HCT116 (cell line): ENCODE measurements around the gene TLN1.

Source experiments
- CEBPB ChIP-seq: IDR thresholded peaks from 2 replicates; pipeline ENCODE4 v1.6.1; 2012; ENCODE audit warnings: low read depth
- CTCF ChIP-seq, 3 experiments: fragments of 200-600 bp in 1 of 3; sonication (generic) in 1 of 3; IDR thresholded peaks in 2 of 3; conservative IDR thresholded peaks in 1 of 3; 2 replicates each; pipeline ENCODE4 v1.5.1; 2012 to 2017; ENCODE audit warnings: low read depth in 2 of 3, low read length in 2 of 3, antibody characterized with exemption in 1 of 3, borderline replicate concordance in 1 of 3, control low read depth in 1 of 3, mild to moderate bottlenecking in 1 of 3, mixed read lengths in 1 of 3, mixed run types in 1 of 3, moderate library complexity in 1 of 3; ENCODE audit not compliant: insufficient read depth in 1 of 3
- MAX ChIP-seq: IDR thresholded peaks from 2 replicates; pipeline ENCODE4 v1.6.1; 2012
- POLR2A ChIP-seq: IDR thresholded peaks from 2 replicates; pipeline ENCODE4 v1.7.0; 2011; ENCODE audit warnings: borderline replicate concordance; ENCODE audit not compliant: insufficient read depth, insufficient read length; ENCODE audit errors: extremely low read depth
- SRF ChIP-seq: IDR thresholded peaks from 2 replicates; pipeline ENCODE4 v1.6.1; 2012; ENCODE audit warnings: low read depth

GRCh38 chr9:35729101-35729500 is 2.9 kb downstream of the TLN1 start:
- no peak for TF ChIP-seq CEBPB
- TF ChIP-seq SRF = no peak
- TF ChIP-seq CTCF (IDR thresholded peaks at IDR 0.05 in 2 of 3, conservative IDR thresholded peaks at IDR 0.05 in 1 of 3; ENCODE audit: borderline replicate concordance in 1 of 3, insufficient read depth in 1 of 3, low read depth in 2 of 3, low read length in 2 of 3) = no peak
- TF ChIP-seq MAX = no peak
- TF ChIP-seq POLR2A = no peak
